H9 (cell line): ENCODE measurements around the gene TXNDC8. TPM values are rescaled to one million over a fixed set of nuclear protein-coding genes. Genes with fewer than 3 reads are reported as not detected.

Experiments used
- DNase-seq: peaks from one replicate; pipeline ENCODE4 v3.0.0-alpha.2; 2017
- H2AFZ ChIP-seq: one replicate; pipeline ENCODE4 v1.6.1; 2013; ENCODE audit warnings: mild to moderate bottlenecking, low read length, control low read depth, moderate library complexity
- H2AK5ac ChIP-seq: 2 replicates; pipeline ENCODE4 v1.6.1; 2013; ENCODE audit warnings: low read length, control low read depth, mixed read lengths; ENCODE audit not compliant: insufficient read length
- H2BK120ac ChIP-seq: one replicate; pipeline ENCODE4 v1.6.1; 2013; ENCODE audit warnings: low read depth, mild to moderate bottlenecking, low read length, control low read depth, inconsistent platforms; ENCODE audit not compliant: poor library complexity, severe bottlenecking
- H2BK12ac ChIP-seq: 2 replicates; pipeline ENCODE4 v1.6.1; 2013; ENCODE audit warnings: low read length, control low read depth, mixed read lengths, low read depth; ENCODE audit not compliant: insufficient read length
- H2BK15ac ChIP-seq: 2 replicates; pipeline ENCODE4 v1.6.1; 2013; ENCODE audit warnings: low read depth, low read length, control low read depth
- H2BK20ac ChIP-seq: one replicate; pipeline ENCODE4 v1.6.1; 2013; ENCODE audit warnings: low read depth, mild to moderate bottlenecking, low read length, control low read depth, inconsistent platforms; ENCODE audit not compliant: poor library complexity, severe bottlenecking
- H2BK5ac ChIP-seq: 2 replicates; pipeline ENCODE4 v1.6.1; 2013; ENCODE audit warnings: low read length, control low read depth, mixed read lengths; ENCODE audit not compliant: insufficient read length
- H3K14ac ChIP-seq: 2 replicates; pipeline ENCODE4 v1.6.1; 2013; ENCODE audit warnings: low read length, control low read depth; ENCODE audit not compliant: insufficient read depth
- H3K18ac ChIP-seq: 2 replicates; pipeline ENCODE4 v1.6.1; 2013; ENCODE audit warnings: low read depth, mild to moderate bottlenecking, mixed read lengths, low read length, control low read depth; ENCODE audit not compliant: insufficient read length
- H3K23ac ChIP-seq: 2 replicates; pipeline ENCODE4 v1.6.1; 2013; ENCODE audit warnings: low read length, control low read depth, mixed read lengths, low read depth; ENCODE audit not compliant: insufficient read length
- H3K23me2 ChIP-seq: 2 replicates; pipeline ENCODE4 v1.6.1; 2013; ENCODE audit warnings: low read depth, mild to moderate bottlenecking, mixed read lengths, low read length, control low read depth; ENCODE audit not compliant: insufficient read length, poor library complexity, severe bottlenecking
- H3K27ac ChIP-seq: 2 replicates; pipeline ENCODE4 v1.5.1; 2013; ENCODE audit warnings: low read length, control low read depth, mixed read lengths, low read depth; ENCODE audit not compliant: insufficient read length
- H3K27me3 ChIP-seq: 2 replicates; pipeline ENCODE4 v1.6.1; 2013; ENCODE audit warnings: low read length, control low read depth, inconsistent platforms; ENCODE audit not compliant: insufficient read depth
- H3K4ac ChIP-seq: 2 replicates; pipeline ENCODE4 v1.6.1; 2013; ENCODE audit warnings: low read depth, mild to moderate bottlenecking, control low read depth, inconsistent platforms, low read length, moderate library complexity
- H3K4me1 ChIP-seq: 2 replicates; pipeline ENCODE4 v1.6.1; 2013; ENCODE audit warnings: low read length, control low read depth, inconsistent platforms; ENCODE audit not compliant: insufficient read depth
- H3K4me2 ChIP-seq: 2 replicates; pipeline ENCODE4 v1.6.1; 2013; ENCODE audit warnings: low read length, control low read depth, mixed read lengths; ENCODE audit not compliant: insufficient read length, insufficient read depth
- H3K56ac ChIP-seq: 2 replicates; pipeline ENCODE4 v1.6.1; 2013; ENCODE audit warnings: low read depth, mild to moderate bottlenecking, mixed read lengths, low read length, control low read depth; ENCODE audit not compliant: insufficient read length
- H3K79me1 ChIP-seq: 2 replicates; pipeline ENCODE4 v1.6.1; 2013; ENCODE audit warnings: low read depth, mild to moderate bottlenecking, moderate library complexity, low read length, control low read depth, inconsistent platforms; ENCODE audit not compliant: insufficient read depth, poor library complexity, severe bottlenecking
- H3K79me2 ChIP-seq: 2 replicates; pipeline ENCODE4 v1.6.1; 2013; ENCODE audit warnings: low read length, control low read depth, inconsistent platforms; ENCODE audit not compliant: insufficient read depth
- H3K9ac ChIP-seq: 2 replicates; pipeline ENCODE4 v1.6.1; 2013; ENCODE audit warnings: low read length, control low read depth, mixed read lengths; ENCODE audit not compliant: insufficient read length; ENCODE audit errors: extremely low read depth
- H3K9me3 ChIP-seq: one replicate; pipeline ENCODE4 v1.6.1; 2013; ENCODE audit warnings: low read depth, low read length, inconsistent platforms; ENCODE audit not compliant: control insufficient read depth
- H3T11ph ChIP-seq: one replicate; pipeline ENCODE4 v1.6.1; 2013; ENCODE audit warnings: mild to moderate bottlenecking, low read length, control low read depth, inconsistent platforms
- H4K20me1 ChIP-seq: one replicate; pipeline ENCODE4 v1.6.1; 2013; ENCODE audit not compliant: control insufficient read depth, insufficient read length, insufficient read depth
- H4K5ac ChIP-seq: 2 replicates; pipeline ENCODE4 v1.6.1; 2013; ENCODE audit warnings: low read depth, mild to moderate bottlenecking, mixed read lengths, low read length, control low read depth; ENCODE audit not compliant: insufficient read length
- H4K8ac ChIP-seq: replicated peaks from 2 replicates; pipeline ENCODE4 v1.6.1; 2013; ENCODE audit warnings: low read length, control low read depth, mixed read lengths, low read depth; ENCODE audit not compliant: insufficient read length
- H4K91ac ChIP-seq: 2 replicates; pipeline ENCODE4 v1.6.1; 2013; ENCODE audit warnings: low read depth, mild to moderate bottlenecking, moderate library complexity, mixed read lengths, low read length, control low read depth; ENCODE audit not compliant: insufficient read length
- H3K27ac Mint-ChIP-seq, 3 experiments: 2 replicates in 2 of 3; 3 replicates in 1 of 3; pipeline ENCODE4 v1.8.0; 2020 to 2021; ENCODE audit warnings: mixed read lengths in 3 of 3, mild to moderate bottlenecking in 1 of 3, moderate library complexity in 1 of 3
- H3K27me3 Mint-ChIP-seq: 2 replicates; pipeline ENCODE4 v1.8.0; 2021; ENCODE audit warnings: low read depth, mild to moderate bottlenecking, moderate library complexity, mixed read lengths
- H3K36me3 Mint-ChIP-seq, 3 experiments: 2 replicates in 2 of 3; 3 replicates in 1 of 3; pipeline ENCODE4 v1.8.0; 2020 to 2021; ENCODE audit warnings: low read depth in 3 of 3, mixed read lengths in 3 of 3; ENCODE audit not compliant: insufficient read depth in 1 of 3
- H3K4me1 Mint-ChIP-seq, 2 experiments: 2 replicates each; pipeline ENCODE4 v1.8.0; 2020; ENCODE audit warnings: mixed read lengths in 2 of 2
- H3K4me3 Mint-ChIP-seq, 2 experiments: 2 replicates in 1 of 2; 3 replicates in 1 of 2; pipeline ENCODE4 v1.8.0; 2020 to 2021; ENCODE audit warnings: mild to moderate bottlenecking in 2 of 2, mixed read lengths in 2 of 2, moderate library complexity in 1 of 2
- H3K9me3 Mint-ChIP-seq, 2 experiments: 2 replicates in 1 of 2; 3 replicates in 1 of 2; pipeline ENCODE4 v1.8.0; 2020; ENCODE audit warnings: mild to moderate bottlenecking in 2 of 2, mixed read lengths in 2 of 2, moderate library complexity in 1 of 2
- CTCF ChIP-seq: fragments of 200-600 bp; sonication (generic); conservative IDR thresholded peaks from 3 replicates; pipeline ENCODE4 v1.8.0; 2021; ENCODE audit warnings: antibody characterized with exemption, mild to moderate bottlenecking
- WGBS: extraction: QIAGEN DNeasy Blood & Tissue Kit; methylation state at CpG from one replicate; pipeline ENCODE4 v1.1.7; 2013; ENCODE audit warnings: missing lambda C conversion rate, low lambda C conversion rate, mixed read lengths; ENCODE audit not compliant: insufficient read length; ENCODE audit errors: extremely low coverage; 5-methylcytosine and 5-hydroxymethylcytosine counted together
- total RNA-seq: library from RNA; stranded (reverse); gene quantifications from 2 replicates; pipeline ENCODE4 v1.2.1, GENCODE V29; 2021

Gene TXNDC8
- total RNA-seq, 1 experiment from 2014 or later, result not detected

- Mint-ChIP-seq H3K36me3 (no peaks in the 10 kb centered on the region), H3K9me3 (no peaks in the 10 kb centered on the region), H3K4me1 (no peaks in the 10 kb centered on the region), H3K4me3 (no peak overlapping the region), H3K27ac (no peak overlapping the region), H3K27me3 (no peaks in the 10 kb centered on the region)
- no peaks in the 10 kb centered on the region for H3K9me3 ChIP-seq
- no peaks in the 10 kb centered on the region for H4K20me1 ChIP-seq
- H3T11ph ChIP-seq, result no peak overlapping the region
- no peak overlapping the region for H2AFZ ChIP-seq
- H2BK12ac ChIP-seq, result no peak overlapping the region
- H2BK120ac ChIP-seq, result no peak overlapping the region
- H3K18ac ChIP-seq, result no peak overlapping the region
- no peaks in the 10 kb centered on the region for H3K79me1 ChIP-seq
- no peaks in the 10 kb centered on the region for H3K23me2 ChIP-seq
- no peak overlapping the region for H3K9ac ChIP-seq
- H3K79me2 ChIP-seq, result no peaks in the 10 kb centered on the region
- no peak overlapping the region for H4K91ac ChIP-seq
- no peak overlapping the region for H2AK5ac ChIP-seq
- H2BK15ac ChIP-seq, result no peak overlapping the region
- H3K14ac ChIP-seq, result no peak overlapping the region
- H2BK20ac ChIP-seq, result no peak overlapping the region
- H4K5ac ChIP-seq, result no peak overlapping the region
- no peak overlapping the region for H2BK5ac ChIP-seq
- TF ChIP-seq CTCF, result no peak
- no peaks in the 10 kb centered on the region for H3K27me3 ChIP-seq
- H3K56ac ChIP-seq, result no peak overlapping the region
- H4K8ac ChIP-seq, result no peak overlapping the region
- H3K4me1 ChIP-seq, result no peaks in the 10 kb centered on the region
- H3K23ac ChIP-seq, result no peak overlapping the region
- H3K4ac ChIP-seq, result no peak overlapping the region
- no peak overlapping the region for H3K4me2 ChIP-seq
- H3K27ac ChIP-seq, result no peak overlapping the region
- no peak for DNase-seq
- 100% methylated on average over 1 of the region's 6 CpGs for WGBS
Measured at GRCh38 chr9:110344821-110345220, 7.2 kb upstream of the TXNDC8 start.
